GM21529 (cell line): Measurements from ENCODE around the gene DDIT4.
A peak's percentile ranks its signal among the peaks of the same experiment; 100 is the strongest.
"Not testable (repeated sequence)": the region's sequence is repeated elsewhere in the genome, so short reads cannot be mapped to it uniquely, and the experiment has no call there.

ENCODE experiments used
- ATAC-seq: cut with Tn5 transposase; IDR thresholded peaks from one replicate; pipeline ENCODE4 v1.9.1; 2021; ENCODE audit not compliant: unreplicated experiment

The DDIT4 gene

DNA sequence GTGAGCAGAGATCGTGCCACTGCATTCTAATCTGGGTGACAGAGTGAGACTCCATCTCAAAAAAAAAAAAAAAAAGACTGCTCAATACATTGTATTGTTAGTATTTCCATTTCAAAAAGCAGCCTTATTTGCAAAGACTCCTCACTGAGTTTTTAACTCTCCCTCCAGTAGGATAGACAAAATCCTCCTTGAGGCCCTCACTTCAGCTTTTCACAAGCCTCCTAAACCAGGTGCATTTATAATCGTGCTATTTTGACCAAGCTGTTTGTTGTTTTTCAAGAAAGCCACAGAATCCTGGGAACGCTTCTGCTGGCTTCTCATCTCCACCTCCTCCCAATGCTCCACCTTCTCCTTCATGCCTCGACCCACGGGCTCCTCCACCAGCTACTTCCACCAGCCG lies 6.3 kb upstream of the DDIT4 start:
- no peak for ATAC-seq

DNA sequence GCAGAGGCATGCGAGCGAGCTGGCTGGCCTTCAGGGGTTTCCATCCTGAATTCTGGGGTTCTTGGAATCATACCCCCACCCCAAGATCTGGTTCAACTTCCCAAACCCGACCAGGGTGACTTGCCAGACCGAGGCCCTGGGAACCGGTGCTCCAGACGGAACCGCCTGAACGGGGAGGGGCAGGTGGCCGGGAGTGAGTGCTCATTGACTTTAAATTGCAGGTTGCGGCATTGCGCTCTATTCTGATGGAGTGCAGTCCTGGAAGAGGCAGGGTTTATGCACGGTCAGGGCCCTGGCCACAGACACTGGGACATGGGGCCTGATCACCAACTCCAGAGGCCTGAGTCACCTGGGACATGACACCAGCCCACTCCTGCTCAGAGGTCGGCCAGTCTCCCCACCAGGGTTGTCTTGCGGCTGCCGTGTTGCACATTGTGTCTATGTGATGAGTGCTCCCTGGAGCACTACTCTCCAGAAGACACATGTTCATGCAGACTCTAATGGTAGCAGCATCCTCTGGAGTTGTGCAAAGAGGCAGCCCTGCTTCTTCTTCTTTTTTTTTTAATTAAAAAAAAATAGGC lies 5.8 kb upstream of the DDIT4 start:
- no peak for ATAC-seq

DNA sequence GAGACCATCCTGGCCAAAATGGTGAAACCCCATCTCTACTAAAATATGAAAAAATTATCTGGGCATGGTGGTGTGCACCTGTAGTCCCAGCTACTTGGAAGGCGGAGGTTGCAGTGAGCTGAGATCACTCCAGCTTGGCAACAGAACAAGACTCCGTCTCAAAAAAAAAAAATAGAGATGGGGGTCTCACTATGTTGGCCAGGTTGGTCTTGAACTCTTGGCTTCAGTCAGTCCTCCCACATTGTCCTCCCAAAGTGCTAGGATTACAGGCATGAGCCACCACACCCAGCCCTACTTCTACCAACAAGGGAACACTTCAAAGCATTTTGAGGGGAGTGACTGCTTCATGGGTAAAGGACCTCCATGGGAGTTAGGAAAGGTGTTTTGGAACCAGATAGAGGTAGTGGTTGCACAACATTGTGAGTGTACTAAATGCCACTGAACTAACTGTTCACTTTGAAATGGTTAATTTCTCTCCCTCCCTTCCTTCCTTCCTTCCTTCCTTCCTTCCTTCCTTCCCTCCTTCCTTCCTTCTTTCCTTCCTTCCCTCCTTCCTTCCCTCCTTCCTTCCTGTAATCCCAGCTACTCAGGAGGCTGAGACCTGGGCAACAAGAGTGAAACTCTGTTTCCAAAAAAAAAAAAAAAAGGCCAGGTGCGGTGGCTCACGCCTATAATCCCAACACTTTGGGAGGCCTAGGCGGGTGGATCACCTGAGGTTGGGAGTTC lies 5.1 kb upstream of the DDIT4 start:
- ATAC-seq: not testable (repeated sequence)

- no peak for ATAC-seq
Measured at GRCh38 chr10:72270607-72271281, 3.0 kb upstream of the DDIT4 start.

DNA sequence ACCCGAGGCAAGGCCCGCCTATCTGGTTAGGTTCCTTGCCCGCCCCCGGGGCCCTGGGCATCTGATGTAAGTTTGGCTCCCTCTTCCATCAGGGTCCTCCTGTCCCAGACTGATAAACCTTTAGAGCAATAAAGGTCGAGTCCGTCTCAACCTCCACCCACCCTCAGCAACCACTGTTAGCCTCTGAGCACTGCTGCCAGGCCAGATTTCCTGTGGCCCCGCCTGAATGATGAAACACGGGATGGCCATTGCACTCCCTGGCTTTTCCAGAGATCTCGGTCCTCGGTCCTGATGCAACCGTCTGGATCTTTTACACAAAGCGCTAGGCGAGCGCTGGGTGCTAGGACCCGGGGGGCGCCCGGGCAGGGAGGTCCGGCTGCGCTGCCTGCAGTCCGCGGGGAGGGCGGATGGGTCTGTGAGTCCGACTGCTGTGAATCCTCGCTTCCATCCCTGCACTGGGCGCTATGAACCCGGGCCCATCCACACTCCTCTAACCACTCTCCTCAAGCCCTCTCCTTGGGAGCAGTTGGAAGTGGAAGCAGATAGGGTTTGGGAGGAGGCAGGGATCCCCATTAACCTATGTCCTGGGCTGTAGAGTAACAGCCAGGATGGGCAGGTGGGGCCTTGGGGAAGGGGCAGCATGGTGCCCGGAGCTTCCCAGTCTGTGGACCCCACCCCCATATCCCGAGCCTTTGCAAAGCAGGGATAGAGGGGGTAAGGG lies 875 bp upstream of the DDIT4 start:
- peak; percentile 20 for ATAC-seq

- ATAC-seq: peak; percentile 2
Measured at GRCh38 chr10:72274213-72274729, 547 bp downstream of the DDIT4 start.

GRCh38 chr10:72274730-72275350 lies 1.1 kb downstream of the DDIT4 start:
- no peak for ATAC-seq

GRCh38 chr10:72275351-72276012 lies 1.8 kb downstream of the DDIT4 start:
- no peak for ATAC-seq

- no peak for ATAC-seq
Measured at GRCh38 chr10:72276013-72276387, 2.3 kb downstream of the DDIT4 start.

DNA sequence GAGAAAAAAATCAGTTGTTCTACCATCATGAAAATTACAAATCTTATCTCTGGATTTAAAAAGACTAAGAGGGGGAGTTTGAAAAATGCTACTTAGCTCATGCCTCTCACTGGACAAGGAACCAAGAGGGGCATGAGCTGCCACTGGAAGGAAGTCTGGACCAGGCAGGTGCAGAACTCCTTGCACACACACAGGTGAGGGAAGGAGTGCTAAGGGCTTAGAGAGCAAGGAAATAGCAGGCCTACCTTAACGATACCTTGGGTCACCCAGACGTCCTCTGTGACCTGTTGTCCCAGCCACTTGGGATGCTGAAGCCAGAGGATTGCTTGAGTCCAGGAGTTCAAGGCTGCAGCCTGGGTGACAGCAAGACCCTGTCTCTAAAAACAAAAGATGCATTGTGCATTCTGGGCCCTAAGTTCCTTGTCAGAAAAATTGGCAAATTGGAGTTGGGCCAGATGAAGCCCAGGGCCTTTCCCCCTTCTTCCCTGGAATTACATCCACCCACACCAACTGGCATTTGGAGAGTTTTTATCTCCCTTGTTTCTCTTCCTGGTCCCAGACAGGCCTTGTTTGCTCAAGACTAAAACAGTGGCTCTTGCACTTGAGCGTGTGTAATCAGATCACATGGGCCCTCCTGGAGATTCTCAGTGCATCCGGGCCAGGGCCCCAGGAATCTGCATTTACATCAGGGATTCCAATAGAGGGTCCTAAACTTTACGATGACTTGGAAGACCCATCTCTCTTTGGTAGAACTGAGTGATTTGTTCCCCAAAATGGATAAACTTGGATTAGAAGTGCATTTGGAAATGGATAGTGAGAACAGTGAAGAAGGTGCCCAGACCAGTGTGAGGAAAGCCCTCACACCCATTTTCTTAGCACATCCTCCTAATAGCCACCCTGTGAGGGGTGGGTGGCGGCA lies 3.0 kb downstream of the DDIT4 start:
- ATAC-seq: no peak

- ATAC-seq: no peak
Measured at GRCh38 chr10:72277340-72277995, 3.7 kb downstream of the DDIT4 start.

DNA sequence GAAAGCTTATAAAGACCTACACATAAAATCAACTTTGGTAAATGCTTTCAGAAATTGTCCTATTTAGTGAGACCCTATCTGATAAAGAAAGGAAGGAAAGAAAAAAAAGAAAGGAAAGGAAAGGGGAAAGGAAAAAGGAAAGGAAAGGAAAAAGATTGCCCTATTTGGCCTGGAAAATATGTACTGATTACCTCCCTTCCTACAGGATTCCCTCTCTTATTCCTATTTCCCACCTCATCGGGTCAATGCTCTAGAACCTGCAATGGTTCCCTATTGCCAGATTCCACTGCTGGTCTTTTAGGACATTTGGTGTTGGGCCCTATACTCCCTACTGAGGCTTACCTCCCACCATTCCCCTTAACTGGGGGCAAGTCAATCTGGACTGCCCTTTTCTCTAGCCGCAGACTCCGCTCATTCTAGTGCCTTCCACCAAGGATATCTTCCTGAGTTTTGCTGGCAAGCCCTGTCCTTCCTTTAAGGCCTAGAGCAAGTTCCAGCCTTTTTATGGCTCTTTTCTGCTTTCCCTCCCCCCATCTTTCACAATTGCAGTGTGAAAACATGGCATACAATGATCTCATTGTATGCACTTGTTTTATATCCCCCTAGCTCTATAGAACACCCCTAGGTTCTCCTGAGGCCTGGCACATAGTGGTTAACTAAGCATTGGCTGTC lies 4.4 kb downstream of the DDIT4 start:
- no peak for ATAC-seq

- no peak for ATAC-seq
Measured at GRCh38 chr10:72278668-72279393, 5.1 kb downstream of the DDIT4 start.

GRCh38 chr10:72279587-72279986 lies 5.9 kb downstream of the DDIT4 start:
- ATAC-seq: not testable (repeated sequence)

GRCh38 chr10:72283131-72283530 lies 9.4 kb downstream of the DDIT4 start:
- ATAC-seq: no peak

DNA sequence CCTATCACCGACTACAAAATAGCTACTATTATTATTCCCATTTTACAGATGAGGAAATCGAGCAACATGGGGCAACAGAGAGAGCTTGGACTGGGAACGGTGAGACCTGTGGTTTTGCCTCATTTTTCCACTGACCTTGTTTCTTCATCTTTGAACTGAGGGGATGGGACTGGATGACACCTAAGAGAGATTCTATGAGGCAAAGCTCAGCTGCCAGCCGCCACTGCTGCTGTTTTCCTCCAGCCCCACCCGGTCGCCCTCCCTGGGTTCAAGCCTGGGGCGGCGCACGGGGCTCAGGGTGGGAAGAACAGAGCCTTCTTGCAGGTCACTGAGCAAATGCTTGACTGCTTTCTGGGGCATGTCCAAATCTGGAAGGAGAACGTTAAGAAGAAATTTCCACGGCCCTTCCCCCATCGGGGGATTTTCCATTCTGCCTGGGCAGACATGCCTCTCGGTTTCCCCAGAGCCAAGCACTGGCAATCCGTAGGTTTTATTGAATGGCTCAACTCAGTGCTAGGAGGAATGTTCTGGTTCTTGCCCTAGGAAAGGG lies 12.3 kb downstream of the DDIT4 start:
- no peak for ATAC-seq

GRCh38 chr10:72291019-72291532 lies 17.4 kb downstream of the DDIT4 start:
- no peak for ATAC-seq
